ENCODE results near the gene SH3RF1.
"Not testable (repeated sequence)": the region's sequence is repeated elsewhere in the genome, so short reads cannot be mapped to it uniquely, and the experiment has no call there.

SH3RF1 gene

DNA sequence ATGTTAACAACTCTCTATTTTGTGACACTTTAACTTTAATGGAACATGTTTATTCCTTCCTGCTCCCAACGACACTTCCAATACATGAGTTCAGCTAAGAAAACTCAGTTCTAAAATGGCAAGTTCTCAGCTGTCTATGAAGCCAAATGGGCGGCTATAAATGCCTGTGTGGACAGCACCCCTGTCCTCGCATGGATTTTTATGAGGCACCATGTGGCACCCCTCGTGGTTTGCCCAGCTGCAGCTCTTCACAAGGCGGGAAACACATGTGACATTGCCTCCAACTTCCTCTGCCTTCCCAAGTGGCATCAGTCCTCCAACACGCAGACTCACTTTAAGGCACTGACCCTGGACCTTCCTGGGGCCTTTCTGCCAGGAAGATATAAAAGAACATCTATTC lies 48.0 kb downstream of the SH3RF1 start:
- DNase-seq = no peak

- DNase-seq = no peak
Measured at GRCh38 chr4:169221662-169222061, 49.1 kb downstream of the SH3RF1 start.

GRCh38 chr4:169220854-169221411 lies 49.8 kb downstream of the SH3RF1 start:
- no peak for DNase-seq

GRCh38 chr4:169220447-169220846 lies 50.3 kb downstream of the SH3RF1 start:
- no peak for DNase-seq

GRCh38 chr4:169219440-169219839 lies 51.3 kb downstream of the SH3RF1 start:
- DNase-seq = no peak

GRCh38 chr4:169215656-169216055 lies 55.1 kb downstream of the SH3RF1 start:
- DNase-seq = no peak

DNA sequence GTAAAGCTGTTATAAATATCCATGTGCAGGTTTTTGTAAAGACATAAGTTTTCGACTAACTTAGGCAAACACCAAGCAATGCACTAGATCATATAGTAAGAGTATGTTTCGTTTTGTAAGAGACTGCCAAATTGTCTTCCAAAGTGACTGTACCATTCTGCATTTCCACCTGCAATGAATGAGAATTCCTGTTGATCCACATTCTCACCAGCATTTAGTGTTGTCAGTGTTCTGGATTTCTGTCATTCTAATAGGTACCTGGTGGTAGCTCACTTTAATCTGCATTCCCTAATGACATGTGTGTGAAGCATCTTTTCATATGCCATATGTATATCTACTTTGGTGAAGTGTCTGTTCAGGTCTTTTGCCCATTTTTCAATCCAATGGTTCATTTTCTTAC lies 57.8 kb downstream of the SH3RF1 start:
- no peak for DNase-seq

DNA sequence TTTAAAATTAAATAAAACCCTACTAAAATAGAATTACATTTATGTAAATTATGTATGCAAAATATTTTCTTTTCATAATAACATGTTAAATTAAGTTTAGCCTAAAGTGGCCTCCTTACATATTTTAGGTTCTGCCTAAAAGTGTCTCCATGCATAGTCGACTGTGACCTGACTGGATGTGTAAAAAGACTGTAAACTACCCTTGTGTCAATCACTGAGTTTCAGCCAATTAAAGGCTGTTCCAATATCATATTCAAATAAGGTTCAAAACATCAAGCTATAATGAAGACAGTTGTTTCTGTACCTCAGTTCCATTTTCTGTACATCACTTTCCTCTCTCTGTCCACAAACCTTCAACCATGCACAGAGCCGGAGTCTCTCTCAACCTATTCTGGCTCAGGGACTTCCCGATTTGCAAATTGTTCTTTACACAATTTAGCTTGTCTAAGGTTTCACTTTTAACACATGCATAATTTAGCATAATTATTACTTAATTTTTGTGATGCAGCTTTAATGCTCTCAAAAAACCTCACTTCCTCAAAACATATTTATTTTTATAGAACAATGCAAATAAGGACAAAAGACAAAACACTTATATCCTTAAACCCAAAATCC lies 60.1 kb downstream of the SH3RF1 start:
- DNase-seq = no peak

- no peak for DNase-seq
Measured at GRCh38 chr4:169209388-169209883, 61.3 kb downstream of the SH3RF1 start.

- DNase-seq = no peak
Measured at GRCh38 chr4:169208516-169208915, 62.2 kb downstream of the SH3RF1 start.

DNA sequence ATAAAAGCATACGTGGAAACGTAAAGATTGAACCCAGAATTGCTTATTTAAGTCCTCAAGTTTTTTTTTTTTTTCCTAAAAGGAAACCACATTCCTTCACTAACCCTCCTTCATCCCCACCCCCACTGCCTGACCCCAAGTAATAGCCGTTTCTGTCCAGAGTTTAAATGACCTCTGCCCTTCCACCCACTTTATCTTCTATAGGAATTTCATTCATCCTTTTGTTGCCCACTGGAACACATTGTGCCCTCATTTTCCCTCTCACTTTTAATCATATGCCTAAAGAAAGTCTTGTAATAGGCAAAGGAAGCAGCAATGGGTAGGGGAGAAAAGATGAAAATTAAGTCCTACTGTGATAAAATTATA lies 62.7 kb downstream of the SH3RF1 start:
- DNase-seq = no peak

- no peak for DNase-seq
Measured at GRCh38 chr4:169207436-169208089, 63.2 kb downstream of the SH3RF1 start.

GRCh38 chr4:169205744-169206080 lies 65.0 kb downstream of the SH3RF1 start:
- DNase-seq = no peak

DNA sequence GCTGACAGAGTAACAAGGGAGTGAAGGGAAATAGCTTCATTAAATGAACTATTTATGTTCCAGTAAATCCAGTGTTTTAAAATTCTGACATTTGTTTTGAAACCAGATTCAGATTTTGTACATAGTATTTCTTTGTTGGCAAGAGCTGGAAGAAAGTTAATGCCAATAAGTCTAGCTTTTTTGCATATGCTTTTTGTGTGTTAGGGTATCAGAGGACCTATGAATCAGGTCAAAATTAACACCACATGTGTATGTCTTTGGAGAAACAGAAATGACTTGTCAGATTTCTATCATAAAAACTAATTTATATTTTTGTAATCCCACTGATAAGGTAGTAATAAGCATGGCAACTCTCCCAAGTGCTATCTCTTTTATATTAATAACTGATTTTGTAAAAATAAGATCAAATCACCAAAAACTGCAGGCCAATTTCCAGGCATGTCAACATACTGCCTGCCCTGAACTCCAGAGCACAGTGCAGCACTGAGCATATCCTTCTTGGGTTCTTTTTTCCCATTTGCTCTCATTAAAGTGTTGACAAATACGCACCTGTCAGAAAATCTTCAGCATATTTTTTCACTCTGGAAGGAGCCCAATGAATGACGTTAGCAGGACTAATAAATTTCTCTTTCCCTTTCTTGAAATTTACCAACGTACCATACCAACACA lies 65.5 kb downstream of the SH3RF1 start:
- DNase-seq = no peak

DNA sequence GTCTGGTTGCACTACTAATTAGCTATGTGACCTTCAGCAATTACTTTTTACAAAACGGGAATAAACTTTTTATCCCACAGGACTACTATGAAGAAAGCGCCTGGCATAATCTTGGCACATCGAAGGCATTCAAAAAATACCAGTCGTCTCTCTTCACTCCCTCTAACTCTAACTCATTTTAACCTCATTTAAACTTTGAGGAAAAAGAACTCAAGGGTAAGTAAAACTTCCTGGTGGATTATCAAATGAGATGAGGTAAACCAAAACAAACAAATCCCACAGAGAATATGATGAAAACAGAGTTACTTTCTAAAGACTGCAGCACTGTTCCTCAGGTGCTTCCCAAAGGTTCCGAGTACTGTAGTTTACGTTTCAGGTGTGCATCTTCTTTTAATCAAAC lies 66.9 kb downstream of the SH3RF1 start:
- no peak for DNase-seq

GRCh38 chr4:169203278-169203677 lies 67.5 kb downstream of the SH3RF1 start:
- not testable (repeated sequence) for DNase-seq

DNA sequence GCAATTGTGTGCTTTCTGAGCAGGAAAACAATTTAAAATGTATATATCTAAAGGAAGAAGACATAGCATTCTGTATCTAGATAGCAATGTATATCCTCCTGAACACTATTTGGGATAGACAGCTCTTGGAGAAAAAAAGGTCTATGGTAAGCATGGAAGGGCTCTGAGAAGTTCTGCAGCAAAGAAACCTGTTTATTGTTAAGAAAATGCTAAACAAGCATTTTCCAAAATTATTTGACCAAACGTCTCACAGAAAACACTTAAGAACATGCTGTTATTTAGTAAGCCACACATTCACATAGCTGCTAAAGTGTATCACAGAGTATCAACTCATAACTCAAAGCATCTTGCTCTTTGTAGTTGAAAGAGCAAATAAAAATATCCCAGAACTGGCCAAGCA lies 67.9 kb downstream of the SH3RF1 start:
- DNase-seq = no peak

DNA sequence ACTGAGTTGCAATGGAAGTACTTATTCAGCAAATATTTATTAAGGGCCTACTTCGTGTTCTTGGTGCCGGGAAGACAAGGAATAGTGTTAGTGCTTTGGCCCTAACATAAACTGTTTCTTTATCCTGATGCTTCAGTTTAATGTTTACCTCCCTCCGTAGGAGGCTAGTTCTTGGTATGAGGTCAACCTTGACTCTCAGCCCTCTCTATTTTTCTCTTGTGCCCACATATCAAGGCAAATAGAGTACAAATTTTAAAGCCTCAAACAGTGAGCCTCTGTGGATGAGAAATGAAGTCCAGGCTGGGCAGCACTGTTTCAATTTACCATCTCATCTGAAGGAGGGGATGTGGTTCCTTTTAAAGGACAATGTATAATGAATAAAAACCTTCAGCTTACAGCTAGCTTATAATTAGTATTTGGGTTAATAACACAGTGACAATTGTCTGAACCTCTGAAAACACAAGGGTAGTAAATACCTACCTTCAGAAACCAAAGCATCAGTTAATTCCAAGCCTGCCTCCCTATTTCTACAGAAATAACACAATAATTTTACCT lies 68.5 kb downstream of the SH3RF1 start:
- DNase-seq = no peak

DNA sequence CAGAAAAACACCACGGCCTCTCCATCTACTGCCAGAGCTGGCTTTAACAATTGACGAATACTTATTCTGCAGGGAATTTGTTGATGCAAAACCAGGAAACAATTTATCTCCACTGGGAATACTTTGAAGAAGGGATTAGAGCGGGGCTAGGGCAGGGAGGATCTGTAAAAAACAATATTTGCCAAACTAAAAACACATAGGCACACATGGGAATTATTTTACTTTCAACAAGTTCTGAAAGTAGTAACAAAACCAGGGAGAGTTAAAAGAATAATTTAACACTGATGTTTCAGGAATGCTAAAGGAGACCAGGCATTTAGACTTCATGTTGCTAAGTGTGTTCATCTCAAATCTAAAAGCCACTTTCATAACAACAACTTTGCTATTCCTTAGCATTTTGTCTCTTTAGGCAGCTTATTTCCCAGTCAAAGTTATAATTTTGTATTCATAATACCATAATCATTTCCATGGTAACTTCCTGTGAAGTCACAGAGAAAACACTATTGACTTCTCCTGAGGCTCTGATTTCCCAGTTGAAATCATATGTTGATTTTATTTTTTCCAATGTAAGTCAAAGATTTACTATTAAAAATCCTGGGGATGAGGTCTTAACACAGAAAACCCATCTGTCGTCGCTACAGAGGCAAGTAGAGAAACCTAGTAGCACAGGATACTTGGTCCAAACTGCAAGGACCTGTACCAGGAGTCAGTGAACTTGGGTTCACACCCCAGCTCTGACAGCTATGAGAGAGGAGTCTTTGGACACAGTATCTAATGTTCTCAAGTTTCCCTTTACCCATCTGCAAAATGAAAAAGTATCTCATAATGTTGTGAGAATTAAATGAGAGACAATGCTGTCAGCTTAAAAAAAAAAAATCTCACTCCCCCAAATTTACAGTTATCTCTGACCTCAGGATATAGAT lies 69.3 kb downstream of the SH3RF1 start:
- peak; percentile 36 for DNase-seq

GRCh38 chr4:169200361-169201030 lies 70.3 kb downstream of the SH3RF1 start:
- DNase-seq = no peak

DNA sequence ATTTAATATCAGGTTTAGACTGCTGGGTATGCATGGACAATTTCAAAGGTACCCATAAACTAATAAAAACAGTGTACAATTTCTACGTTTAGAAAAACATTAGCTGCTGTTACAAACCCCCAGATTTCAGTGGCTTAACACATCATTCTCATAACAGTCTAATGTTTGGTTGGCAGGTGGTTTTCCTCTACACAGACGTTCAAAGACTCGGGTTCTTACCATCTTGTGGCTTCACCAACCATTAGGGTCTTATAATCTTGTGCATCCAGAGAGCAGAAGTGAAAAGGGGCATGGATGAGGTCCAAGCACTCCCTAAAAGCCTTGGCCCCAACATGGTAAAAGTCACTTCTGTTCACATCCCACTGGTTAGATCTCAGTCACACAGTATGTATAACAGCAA lies 71.6 kb downstream of the SH3RF1 start:
- no peak for DNase-seq

DNA sequence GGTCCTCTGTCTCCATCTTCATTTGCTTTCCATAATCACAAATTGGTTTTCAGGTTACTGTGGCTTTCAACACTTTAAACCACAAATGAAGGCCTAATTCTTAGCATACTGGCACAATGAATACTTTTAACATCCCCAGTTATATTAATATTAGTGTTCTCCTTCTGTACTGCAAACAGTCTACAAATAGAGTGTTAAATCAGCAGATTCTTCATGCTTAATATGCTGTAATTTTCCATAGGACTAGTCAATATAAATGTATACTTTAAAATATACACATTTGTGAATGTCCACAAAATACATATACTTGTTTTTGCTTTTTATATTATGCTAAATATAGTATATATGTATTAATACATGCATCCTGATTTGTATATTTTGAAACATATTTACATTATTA lies 72.6 kb downstream of the SH3RF1 start:
- no peak for DNase-seq

Measured in DMS153 (cell line).